ENCODE data around the gene ADAMTS16.

Gene ADAMTS16

DNA sequence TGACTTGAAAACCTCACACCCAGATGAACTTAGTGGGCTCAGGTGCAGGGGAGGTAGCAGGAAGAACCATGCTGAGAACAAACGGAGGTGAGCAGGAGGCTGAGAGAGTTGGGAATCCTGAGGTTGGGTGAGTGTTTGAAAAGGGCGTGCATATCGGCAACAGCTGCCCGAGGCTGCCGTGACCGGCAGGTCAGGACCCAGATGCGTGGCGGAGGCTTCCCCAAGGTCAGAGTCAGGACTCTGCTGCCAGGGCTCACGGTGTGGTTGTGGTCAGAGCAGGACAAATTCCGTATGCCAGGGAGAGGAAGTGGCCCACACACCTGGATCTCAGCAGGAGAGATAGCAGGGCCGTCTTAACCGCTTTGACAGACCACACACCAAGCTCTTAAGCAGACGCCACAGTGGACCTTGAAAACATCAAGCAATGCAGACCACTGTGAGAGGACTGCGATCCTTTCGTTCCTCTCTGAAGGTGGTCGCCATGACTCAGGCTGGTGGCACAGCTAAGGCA is 43.1 kb downstream of the ADAMTS16 start:
- DNase-seq (ENCODE audit: low spot score), result peak; percentile 58

DNA sequence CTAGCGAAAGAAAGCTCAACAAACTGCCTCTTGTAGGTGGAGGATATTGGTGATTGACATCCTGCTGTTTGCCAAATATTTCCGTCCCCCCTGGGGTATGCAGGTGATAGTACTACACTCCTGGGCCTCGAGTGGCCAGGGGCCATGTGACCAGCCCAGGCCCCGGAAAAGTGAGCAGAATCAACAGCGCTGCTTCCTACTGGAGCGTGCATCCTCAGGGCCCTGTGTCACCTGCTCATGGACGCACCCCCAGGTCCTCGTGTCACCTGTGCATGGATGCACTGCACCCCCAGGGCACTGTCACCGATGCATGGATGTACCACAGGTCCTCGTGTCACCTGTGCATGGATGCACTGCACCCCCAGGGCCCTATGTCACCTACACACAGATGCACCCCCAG is 43.8 kb downstream of the ADAMTS16 start:
- no peak for DNase-seq (ENCODE audit: low spot score)

DNA sequence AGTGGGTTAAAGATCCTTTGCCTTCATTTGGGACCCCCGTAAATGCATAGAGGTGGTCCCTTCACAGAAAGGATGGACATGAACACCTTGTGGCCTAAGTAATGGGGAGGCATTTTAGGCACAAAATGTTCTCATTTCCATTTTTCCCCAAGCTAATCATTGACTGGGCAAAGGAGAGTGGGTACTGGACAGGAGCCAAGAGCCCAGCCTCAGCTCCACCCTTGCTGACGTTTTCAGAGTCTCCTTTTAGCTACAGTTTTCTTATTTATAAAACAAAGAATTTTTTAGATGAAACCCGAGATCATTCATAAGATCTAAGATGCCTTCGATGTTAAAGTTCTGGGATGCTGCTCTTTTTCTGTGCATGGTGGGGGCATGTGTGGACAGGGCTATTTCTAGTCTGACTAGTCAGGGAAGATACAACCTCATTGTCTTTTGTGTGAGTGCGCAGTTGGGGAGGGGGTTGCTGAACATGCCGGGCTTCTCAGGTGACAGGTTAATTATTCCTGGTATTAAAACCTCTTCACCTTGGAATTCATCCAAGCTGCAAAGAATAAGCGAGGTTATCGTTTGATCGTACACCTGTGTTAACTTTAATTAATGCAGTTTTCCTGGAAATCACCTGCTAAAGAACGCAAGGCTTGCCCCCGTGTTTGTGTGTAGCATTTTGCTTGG is 48.4 kb downstream of the ADAMTS16 start:
- DNase-seq (ENCODE audit: low spot score), result no peak

DNA sequence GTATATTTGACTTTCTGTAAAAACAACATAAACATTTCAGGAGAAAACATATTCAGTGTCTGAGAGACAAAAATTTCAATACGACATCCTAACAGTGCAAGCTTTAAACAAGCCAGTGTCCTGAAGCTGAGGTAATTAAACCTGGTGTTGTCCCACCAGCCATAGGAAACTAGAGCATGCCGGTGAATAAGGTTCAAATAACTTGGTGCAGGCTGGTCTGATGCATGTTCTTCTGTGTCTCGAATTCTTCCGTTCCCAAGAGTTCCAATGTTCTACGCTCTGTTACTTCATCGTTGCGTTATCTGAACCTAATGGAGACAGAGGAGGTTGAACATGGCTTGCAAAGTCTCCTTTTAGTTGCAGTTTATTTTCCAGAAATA is 48.9 kb downstream of the ADAMTS16 start:
- no peak for DNase-seq (ENCODE audit: low spot score)

DNA sequence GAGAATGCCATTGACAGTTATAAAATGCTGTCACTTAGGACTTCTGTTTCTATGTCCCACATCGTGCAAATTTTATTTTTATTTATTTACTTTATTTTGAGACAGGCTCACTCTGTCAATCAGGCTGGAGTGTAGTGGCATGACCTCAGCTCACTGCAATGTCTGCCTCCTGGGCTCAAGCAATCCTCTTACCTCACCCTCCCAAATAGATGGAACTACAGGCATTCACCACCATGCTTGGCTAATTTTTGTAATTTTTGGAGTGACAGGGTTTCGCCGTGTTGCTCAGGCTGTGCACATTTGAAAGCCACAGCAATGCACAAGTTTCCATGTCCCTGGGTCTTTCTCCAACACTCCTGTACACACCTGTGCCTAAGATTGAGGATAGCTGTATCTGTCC is 51.8 kb downstream of the ADAMTS16 start:
- no peak for DNase-seq (ENCODE audit: low spot score)

DNA sequence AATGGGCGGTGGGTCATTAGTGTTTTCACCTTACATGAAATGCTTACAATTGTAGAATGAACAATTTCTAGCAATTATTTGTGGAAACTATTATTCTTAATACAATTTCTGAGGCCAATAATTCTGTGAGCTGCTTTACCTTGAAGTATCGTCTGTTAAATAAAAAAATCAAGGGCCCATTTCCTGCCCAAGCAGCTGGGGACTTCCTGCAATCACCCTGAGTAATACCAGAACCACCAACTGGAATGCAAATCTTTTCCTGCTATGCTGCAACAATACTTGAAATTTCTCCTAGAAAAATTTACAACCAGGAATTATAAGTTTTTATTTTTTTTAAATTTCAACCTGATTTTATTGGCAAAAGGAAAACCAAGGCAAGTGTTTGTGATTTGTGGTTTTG is 52.6 kb downstream of the ADAMTS16 start:
- DNase-seq (ENCODE audit: low spot score), result no peak

DNA sequence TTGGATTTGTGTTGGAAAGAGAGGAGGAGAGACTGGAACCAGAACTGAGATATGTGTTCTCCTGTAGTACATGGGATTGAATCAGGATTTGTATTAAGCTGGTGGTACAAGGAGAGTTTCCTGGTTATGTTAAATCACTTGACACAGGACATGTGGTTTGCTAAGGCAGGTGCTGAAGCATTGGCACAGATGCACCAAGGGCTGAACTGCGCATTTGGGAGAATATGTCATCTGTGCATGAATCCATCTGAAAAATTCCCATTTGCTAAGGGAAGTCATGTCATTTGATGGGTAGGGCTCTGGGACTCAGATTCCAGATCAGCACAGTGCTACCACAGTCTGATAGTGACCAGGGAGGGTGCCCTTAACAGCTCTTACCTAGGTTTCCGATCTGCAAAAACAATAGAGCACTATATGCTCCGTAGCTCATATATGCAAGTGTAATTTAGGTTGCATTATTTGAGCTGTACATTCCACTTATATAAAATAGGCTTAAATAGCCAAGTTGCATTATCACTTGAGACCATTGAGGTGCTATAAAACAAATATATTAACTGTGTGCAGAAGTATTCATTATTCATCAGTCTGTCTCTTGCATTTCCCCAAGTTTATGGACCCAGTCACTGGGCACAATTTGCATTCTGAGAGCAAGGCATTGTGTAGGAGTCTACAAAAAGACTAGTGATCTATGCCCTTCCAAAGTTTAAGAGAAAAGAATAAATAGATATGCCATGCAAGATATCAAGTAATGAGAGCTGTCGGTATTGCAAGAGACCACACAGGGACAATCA is 55.2 kb downstream of the ADAMTS16 start:
- DNase-seq (ENCODE audit: low spot score), result no peak

DNA sequence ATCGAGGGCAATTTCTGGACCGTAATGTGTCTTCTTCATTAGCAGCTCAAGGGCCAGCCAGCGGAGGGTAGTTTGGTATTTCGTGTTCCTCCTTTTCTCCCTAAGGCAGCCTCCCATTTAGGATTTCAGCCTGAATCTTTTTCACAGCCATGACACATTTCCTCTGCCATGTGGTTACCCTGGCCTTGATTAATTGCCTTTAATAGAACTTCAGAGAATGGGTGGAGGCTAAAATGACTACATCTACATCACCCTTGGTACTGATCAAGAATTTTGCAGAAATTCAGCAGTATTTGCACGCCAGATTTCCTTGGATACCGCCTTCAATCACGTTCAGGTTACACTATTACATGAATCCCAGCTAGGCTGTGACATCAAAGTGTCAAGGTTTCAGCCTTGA is 58.0 kb downstream of the ADAMTS16 start:
- no peak for DNase-seq (ENCODE audit: low spot score)

DNA sequence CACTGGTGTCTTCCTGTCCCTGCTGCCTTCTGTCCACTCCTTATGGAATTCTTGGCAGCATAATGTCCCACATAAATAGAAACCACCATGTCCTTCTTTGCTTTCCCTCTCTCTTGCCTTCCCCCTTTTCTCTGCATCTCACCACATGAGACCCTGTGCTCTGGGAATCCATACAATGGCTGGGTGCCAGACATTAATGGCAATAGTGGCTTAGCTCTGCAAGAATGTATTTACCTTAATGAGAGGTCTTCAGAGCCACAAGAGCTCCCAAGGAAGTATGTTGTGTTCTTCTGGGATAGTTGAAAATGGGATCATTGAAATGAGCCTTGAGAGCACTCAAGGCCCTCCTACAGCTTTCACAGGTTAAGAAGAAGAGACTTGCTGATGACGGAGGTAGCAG is 58.7 kb downstream of the ADAMTS16 start:
- DNase-seq (ENCODE audit: low spot score), result no peak

DNA sequence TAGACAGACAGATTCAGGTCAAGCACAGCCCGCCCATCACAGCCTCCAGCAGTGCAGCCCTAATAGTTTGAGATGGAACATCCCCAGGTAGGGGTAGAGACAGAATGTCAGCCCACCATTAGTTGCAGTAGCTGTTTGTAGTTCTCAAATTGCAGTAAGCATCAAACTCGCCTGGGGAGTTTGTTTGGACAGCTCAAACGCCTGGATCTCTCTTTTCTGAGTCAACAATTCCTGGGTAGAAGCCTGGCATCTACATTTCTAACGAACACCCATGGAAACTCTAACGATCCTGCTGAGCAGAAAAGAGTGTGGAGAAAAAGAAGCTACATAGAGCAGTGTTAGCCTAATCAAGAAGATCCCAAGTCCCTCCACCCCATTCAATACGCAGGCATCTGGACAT is 59.4 kb downstream of the ADAMTS16 start:
- DNase-seq (ENCODE audit: low spot score), result no peak

DNA sequence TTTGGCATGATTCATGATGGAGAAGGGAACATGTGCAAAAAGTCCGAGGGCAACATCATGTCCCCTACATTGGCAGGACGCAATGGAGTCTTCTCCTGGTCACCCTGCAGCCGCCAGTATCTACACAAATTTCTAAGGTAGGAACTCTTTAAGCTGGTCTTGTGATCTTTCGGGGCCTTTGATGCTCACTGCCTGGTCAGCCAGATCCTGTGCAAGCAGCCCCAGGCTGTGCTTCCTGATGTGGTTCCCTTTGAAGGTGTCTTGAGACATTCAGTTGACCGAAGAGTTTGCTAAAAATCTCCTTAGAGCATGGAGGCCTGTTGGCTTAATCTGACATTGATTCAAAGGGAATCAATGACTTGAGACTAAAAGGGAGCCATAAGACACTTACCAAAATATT is 60.0 kb downstream of the ADAMTS16 start:
- no peak for DNase-seq (ENCODE audit: low spot score)

DNA sequence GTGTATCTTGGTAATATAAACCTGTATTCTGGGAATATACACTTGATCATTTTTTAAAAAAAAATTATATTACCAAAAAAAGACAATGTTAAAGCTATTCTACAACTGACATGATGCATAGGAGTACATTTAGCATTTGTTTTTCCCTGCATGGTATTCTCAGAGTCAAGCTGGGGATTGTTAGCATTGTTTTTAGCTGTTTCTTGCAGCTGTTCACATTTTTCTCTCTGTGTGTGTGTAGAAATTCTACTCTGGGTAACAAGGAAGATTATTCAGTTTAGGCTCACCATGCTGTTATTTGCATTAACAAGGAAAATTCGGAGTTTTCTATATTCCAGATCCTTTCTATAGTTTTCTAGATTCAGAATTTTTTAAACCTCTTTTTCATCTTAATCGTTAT is 62.2 kb downstream of the ADAMTS16 start:
- no peak for DNase-seq (ENCODE audit: low spot score)

DNA sequence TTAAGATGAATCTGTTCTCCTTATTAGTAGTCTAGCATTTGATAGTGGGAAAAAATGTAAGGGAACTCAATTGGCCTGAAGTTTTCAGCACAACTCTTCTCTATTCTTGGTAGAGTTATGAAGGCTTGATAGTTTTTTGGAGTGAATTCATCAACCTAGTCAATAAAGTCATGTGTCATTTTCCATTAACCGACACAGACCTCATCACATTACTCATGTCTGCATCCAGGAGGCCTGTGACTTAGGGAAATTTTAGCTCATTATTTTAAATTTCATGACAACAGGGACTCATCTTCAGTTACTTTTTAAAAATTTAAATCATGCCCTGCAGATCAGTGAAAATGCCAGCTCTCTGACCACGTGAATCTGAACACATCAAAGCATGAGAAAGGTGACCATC is 63.3 kb downstream of the ADAMTS16 start:
- DNase-seq (ENCODE audit: low spot score), result no peak

DNA sequence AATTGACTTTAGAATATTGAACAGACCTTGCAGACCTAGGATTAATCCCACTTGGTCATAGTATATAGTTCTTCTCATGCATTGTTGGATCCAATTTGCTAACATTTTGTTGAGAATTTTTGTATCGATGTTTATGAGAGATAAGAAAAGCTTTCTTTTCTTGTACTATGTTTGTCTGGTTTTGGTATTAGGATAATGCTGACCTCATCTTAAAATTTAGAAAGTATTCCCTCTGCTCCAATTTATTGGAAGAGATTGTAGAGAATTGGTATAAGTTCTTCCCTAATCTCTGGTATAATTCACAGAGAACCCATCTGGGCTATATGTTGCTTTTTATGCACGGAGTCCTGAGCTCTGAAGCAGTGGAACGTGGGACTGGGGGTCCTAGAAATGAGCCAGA is 67.7 kb downstream of the ADAMTS16 start:
- no peak for DNase-seq (ENCODE audit: low spot score)

DNA sequence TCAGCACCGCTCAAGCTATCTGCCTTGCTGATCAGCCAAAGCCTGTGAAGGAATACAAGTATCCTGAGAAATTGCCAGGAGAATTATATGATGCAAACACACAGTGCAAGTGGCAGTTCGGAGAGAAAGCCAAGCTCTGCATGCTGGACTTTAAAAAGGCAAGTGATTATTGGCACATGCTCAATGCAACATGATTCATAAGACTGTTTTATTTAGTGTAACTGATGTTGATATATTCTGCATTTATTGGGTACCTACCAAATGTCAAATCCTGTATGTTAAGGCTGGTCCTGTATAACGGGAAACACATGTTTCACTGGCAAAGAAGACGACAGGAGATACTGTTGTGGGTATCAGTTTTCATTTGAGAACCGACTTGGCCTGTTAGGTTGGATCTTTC is 69.0 kb downstream of the ADAMTS16 start:
- DNase-seq (ENCODE audit: low spot score), result no peak

DNA sequence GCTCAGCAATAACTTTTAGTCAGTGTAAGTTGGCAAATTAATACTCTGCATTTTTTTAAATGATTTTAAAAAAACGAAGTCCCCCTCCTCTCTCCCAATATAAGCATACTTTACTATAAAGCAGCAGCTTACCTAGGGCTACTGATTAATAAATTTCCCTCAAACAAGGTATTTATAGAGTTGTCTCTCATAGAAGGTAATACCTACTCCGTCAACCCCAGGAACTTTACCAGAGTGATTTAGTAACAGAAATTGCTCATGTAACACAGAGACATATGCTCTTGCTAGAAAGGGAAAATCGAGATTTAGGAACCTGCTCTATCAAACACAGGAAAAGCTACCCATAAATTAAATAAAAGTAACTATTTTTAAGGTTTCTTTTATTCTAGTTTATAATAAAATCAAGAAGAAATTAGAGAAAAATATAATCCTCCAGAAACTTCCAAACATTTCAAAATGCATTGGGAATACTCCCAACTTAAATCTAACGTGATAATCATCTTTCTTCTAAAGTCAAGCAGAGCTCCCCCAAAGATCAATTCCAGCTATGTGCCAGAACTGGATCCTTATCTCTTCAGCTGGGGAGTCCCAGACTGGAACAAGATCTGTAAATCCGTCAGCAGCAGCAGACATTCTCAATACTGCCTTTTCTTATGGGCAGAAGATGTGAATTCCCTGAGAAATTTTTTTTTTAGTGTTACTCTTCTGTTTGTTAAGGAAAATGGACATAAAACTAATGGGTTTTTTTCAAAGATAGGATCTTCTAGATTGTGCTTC is 69.6 kb downstream of the ADAMTS16 start:
- DNase-seq (ENCODE audit: low spot score), result no peak

DNA sequence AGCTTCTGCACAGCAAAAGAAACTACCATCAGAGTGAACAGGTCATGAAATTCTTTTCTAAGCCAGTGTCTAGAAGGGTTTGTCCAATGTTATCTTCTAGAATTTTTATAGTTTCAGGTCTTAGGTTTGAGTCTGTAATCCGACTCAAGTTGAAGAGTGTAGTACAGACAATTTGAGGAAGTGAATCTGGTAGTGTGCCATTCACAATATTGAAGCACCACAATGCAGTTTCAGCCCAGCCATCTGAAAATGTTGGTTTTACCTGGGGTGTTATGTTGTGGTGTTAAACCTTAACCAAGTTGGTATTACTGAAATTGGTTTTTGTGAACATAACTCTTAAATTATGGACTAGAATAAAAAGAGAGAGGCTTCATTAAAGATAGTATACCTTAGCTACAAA is 77.2 kb downstream of the ADAMTS16 start:
- no peak for DNase-seq (ENCODE audit: low spot score)

DNA sequence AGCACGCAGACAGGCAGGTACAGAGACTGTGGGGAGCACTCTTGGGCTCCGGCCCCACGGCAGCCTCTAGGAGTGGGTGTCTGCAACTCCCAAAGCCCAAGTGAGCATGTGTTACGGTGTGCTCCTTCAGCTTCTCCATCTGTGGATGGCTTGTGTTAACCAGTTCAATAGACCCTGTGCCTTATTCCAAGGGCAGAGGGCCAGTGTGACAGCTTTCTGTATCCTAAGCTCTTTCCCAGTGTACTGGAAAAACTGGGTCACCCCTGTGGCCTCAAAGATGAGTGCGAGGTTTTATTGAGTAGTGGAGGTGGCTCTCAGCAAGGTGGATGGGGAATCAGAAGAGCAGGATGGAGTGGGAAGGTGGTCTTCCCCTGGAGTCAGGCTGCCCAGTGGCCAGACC is 78.3 kb downstream of the ADAMTS16 start:
- DNase-seq (ENCODE audit: low spot score), result no peak

DNA sequence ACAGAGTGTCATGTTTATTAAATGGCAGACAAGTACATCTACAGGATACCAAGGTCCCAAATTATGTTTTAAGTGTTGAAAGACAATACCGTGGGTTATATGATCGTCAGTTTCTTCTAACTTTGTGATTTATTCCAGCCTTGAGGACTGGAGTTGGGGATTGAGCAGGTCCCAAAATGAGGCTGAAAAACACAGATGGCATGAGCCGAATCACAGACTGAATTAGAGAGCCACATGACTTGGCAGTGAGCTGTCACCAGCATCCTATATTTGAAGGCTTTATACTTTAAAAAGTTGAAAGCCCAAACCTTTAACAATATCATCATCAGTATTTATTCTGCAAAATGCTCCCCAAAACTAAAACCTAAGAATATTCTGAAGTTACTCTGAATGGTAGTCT is 79.4 kb downstream of the ADAMTS16 start:
- no peak for DNase-seq (ENCODE audit: low spot score)

DNA sequence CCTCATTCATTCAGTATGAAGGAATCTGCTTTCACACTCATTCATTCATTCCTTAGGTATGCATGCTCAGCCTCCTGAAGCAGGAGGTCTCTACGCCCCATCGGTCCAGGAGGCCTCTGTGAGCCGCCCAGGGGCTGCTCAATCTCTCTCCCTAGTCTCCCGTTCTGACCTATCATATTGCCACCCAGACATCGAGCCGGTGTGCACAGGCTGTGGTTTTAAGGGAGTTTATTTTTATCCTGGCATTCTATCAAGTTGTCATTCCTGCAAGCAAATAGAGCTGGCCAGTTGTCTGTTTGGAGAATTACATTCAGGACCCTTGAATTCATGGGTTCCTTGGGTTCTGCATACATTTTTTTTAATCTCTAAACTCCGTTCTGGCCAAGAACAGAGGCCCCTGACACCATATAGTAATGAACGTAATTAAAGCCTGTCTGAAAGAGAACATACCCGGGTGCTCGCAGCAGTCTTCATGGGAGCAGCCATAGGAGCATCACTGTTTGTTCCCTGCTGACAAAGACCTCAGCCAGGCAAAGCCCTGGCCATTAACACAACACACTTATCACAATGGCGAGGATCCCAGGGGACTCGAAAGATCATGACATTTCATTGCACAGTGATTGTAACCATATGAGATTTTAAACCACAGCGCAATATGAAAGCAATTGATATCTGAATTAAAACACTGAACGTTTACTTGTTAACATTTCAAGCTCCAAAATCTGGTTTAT is 80.9 kb downstream of the ADAMTS16 start:
- DNase-seq (ENCODE audit: low spot score), result no peak

DNA sequence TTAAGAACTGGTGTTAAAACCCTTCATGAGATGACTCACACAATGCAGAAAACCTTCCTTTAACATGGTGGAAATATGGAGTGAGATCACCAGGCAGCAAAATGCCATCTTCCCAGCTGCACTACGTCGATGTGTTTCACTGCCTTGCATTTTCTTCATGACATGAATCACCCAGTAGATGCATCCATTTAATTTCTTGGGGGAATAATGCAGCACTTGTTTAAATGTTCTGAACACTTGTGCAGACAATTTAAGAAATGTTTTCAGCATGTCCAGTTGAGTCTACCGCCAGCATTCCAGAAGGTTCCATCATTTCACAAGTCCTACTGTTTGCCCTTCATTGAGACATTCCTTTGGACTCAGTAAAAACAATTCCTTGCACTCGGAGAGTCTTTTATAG is 81.6 kb downstream of the ADAMTS16 start:
- no peak for DNase-seq (ENCODE audit: low spot score)

DNA sequence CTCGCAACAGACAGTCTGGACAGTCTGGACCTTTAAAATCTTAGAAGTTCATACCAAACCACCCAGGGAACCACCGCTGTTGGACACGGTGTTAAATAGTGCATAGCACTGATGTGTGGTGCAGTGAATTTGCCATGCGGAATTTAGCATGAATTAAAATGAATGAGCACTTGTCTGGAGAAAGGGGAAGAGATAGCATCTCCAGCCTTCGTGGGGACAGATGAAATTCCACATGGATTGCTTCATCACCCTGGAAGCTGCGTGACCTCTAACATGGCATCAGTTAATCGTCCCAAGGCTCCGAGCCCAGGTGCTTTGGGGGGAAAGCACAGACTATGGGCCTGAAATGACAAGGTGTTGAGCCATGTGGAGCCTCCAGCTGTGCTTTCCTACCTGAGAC is 91.4 kb downstream of the ADAMTS16 start:
- no peak for DNase-seq (ENCODE audit: low spot score)

Data from ecto neural progenitor cell (in vitro differentiated cells).